Activated T-cell treated with anti-CD3 and anti-CD28 coated beads for 48 hours (primary cell): ENCODE measurements around the gene ADK.
"Not testable (repeated sequence)": the region's sequence is repeated elsewhere in the genome, so short reads cannot be mapped to it uniquely, and the experiment has no call there.

Source experiments
- DNase-seq: peaks from one replicate; pipeline ENCODE4 v3.0.0-alpha.2; 2020; ENCODE audit warnings: low read depth

The ADK gene

GRCh38 chr10:74305730-74306129 is 154.7 kb downstream of the ADK start:
- no peak for DNase-seq

DNA sequence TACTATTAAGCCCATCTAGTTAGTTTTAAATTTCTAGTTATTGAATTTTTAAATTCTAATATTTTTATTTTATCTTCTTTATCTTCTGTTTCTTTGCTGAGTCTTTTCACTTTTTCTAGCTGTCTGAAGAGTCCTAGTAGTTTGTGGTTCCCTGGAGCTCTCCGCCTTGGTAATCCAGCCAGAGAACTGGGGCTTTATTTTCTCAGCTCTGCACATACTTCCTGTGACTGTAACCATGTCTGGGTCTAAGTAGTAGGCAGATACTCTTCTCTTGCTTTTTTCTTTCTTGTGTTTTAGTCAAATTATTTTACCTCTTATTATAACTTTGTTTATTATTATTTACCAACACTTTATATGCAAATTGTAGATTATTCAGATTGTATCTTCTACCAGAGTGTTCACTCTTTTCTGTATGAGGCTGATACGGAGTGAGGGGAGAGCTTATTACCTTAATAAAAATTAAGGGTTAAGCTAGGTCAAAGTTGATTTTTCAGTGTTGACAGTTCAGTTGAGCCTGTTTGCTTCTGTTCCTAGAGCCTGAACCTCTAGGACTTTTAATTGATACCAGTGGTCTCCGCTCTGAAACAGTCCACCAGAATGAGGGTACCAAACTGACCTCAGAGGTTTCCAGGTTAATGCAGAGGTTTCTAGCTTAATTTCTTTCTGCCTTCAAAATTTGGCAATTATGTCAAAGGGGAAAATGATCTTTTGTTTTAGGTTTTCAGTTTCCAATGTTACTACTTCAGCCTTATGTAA is 155.4 kb downstream of the ADK start:
- no peak for DNase-seq

- DNase-seq = no peak
Measured at GRCh38 chr10:74307061-74307651, 156.1 kb downstream of the ADK start.

DNA sequence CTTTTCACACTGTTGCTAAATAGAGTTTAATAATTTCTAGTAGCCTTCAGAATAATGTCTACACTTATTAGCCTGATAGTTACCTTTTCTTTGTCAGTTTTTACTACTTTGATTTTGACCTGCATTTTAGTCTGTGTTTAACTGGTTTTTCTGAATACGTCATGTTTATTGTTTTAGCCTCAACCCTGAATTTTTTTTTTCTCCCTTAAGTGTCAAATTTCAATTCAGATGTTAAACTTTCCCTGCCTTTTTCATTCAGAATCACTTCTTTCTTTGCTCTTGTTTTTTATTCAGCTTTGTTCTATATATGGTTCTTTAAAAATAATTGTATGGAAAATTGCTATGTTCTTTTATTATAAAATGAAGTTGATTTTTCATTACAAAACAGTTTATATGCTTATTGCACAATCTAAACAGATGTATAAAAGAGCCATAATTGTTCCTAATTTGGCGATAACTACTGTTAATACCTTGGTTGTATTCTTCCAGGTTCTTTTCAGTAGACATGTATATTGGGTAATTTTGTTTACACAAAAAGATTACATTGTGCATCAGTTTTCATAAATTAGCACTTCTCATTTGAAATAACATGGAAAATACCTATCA is 159.7 kb downstream of the ADK start:
- no peak for DNase-seq

DNA sequence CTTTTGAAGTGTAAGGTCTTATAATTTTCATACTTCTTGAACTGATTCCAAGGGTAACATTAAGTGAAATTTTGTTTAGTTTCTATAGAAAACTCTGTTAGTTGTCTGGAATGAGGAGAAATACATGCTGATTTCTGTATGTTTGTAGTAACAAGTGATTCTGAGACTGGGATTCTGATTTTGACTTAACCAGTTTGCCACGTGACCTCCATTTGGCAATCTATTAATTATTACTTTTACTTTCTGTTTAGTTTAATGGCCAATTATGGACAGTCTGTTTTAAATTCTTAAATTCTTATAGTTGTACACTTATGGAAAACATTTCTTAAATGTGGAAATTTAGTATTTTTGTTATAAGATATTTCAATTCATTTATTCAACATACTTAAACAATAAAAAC is 163.1 kb downstream of the ADK start:
- no peak for DNase-seq

GRCh38 chr10:74320026-74320425 is 169.0 kb downstream of the ADK start:
- DNase-seq = no peak

DNA sequence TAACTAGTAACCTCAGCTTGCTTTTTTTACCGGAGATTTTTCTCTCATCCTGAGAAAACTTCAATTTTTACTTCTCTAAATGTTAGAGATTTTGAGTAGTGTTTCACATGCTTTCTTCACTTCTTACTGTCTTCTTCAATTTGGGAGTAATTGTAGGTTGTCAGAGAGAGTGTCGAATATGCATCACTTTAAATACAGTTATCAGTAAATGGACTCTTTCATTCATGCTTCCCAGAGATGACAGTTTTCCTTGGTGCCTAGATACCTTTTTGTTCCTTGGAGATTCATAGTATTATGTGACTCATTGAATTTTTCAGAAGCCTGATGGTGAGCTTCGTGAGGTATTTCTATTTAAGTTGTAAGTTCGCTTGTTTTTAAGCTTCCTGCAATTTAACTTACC is 169.7 kb downstream of the ADK start:
- DNase-seq = no peak

DNA sequence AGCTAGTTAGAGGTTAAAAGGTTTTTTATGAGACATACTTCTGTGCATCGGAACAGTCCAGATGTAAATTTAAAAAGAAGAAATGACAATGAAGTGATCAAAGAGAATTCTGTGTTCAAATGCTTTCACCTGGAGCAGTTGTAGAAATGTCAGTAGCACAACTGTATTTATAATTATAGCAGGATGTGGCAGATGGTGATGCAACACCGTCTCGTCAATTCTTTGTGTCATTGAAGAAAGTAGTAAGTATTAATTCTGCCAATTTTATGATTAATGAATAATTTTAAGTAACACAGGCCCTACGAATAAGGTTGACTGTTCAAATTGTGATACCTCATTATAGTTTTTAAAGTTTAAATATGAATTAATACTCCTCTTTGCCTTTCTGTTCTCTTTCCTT is 171.1 kb downstream of the ADK start:
- DNase-seq = no peak

DNA sequence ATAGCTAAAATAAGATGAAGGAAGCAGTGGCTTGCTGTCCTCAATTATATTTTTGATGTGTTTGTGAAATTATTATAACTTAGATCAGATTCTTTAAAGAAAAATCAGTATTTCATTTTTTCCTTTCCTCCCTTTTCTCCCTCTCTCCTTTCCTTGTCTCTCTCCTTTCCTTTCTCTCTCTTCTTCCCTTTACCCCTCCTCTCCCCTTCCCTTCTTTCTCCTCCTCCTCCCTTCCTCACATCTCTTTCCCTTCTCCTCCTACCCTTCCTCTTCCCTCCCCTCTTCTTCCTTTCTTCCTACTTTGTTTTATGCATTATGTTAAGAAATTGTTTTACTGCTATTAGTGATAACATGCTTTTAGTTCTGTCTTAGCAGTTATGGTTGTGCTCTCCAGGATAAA is 171.5 kb downstream of the ADK start:
- no peak for DNase-seq

- no peak for DNase-seq
Measured at GRCh38 chr10:74328388-74328787, 177.4 kb downstream of the ADK start.

GRCh38 chr10:74329873-74330272 is 178.9 kb downstream of the ADK start:
- no peak for DNase-seq

DNA sequence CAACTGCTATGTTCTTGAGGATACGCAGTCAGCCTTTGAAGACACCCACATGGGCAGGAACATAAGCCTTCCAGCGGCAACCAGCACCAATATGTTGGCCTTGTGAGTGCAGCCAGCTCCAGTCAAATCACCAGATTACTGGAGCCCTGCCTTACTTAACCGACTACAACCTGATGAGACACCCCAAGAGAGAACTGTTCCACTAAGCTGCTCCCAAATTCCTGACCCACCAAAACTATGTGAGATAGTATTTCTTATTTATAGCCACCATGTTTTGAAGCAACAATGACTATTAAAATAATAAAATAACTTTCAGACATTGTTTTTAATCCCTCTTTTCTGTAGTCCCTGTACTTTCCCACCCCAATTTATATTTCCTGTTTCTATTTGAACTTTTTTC is 179.6 kb downstream of the ADK start:
- DNase-seq = no peak

DNA sequence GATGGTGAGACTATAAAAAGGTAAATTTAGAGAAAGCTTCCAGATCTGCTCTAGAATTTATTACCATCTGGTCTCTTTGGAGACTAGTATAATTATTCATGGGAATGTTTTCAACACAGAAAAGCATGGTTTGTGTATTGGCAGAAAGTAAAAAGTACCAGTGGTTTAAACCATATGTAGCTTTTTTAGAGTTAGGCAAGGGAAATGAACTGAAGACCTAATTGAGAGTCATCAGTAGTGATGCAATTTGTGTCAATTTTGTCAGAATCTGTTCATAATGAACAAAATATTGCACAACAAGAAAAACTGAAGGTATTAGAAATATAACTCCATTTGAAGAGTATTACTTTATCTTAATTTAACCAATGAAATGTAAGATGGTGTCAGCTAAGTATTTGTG is 181.4 kb downstream of the ADK start:
- no peak for DNase-seq

- no peak for DNase-seq
Measured at GRCh38 chr10:74333174-74333573, 182.2 kb downstream of the ADK start.

DNA sequence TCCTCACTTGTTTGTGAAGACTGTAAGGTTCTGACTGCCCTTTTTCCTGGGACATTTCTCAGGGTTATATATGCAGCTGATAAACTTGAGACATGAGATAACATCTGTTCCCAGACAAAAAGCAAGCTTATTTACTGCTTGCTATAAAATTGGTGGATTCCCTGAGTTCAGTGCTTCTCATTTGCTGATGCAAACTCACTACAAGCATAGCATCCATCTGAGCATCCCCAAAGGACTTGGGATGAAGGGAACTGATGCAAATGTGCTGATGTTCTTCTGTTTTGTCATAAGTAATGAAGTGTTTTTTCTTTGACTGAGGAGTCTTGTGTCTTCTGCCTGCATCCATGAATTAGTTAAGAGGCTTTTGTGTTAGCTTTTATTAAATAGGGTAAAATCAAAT is 183.2 kb downstream of the ADK start:
- no peak for DNase-seq

DNA sequence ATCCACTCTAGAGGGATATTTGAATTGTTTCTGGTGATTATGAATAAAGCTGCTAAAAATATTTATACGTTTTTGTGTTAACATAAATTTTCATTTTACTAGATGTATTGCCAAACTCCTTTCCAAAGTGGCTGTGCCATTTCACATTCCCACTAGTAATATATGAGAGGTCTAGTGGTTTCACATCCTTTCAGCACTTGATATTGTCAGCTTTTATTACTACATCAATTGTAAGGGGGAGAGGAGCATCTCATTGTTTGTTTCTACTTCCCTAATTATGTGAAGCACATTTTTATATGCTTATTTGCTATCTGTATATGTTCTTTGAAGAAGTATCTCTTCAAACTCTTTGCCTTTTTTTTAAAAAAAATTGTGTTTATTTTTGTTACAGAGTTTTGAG is 184.5 kb downstream of the ADK start:
- no peak for DNase-seq

- no peak for DNase-seq
Measured at GRCh38 chr10:74337330-74338016, 186.5 kb downstream of the ADK start.

DNA sequence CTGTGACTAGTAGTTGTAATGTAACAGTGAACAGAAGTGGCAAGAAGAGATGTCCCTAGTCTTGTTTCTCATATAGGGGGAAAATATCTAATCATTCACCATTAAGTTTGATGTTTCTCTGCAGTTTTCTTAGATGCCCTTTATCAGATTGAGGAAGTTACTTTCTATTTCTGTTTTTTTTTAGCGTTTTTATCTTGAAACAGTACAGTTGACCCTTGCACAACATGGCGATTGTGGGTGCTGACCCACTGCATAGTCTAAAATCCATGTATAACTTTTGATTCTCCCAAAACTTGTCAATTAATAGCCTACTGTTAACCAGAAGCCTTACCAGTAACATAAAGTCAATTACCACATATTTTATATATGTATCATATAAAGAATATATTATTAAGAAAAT is 192.0 kb downstream of the ADK start:
- no peak for DNase-seq

GRCh38 chr10:74343804-74344203 is 192.8 kb downstream of the ADK start:
- DNase-seq = no peak

GRCh38 chr10:74344306-74344705 is 193.3 kb downstream of the ADK start:
- DNase-seq = no peak

DNA sequence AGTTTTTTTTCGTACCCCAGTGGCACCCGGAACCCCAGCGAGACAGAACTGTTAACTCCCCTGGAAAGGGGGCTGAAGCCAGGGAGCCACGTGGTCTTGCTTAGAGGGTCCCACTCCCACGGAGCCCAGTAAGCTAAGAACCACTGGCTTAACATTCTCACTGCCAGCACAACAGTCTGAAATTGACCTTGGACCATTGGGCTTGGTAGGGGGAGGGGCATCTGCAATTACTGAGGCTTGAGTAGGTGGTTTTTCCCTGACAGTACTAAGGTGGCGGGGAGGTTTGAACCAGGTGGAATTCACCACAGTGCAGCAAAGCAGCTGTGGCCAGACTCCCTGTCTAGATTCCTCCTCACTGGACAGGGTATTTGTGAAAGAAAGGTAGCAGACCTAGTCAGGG is 196.5 kb downstream of the ADK start:
- no peak for DNase-seq

GRCh38 chr10:74353021-74353420 is 202.0 kb downstream of the ADK start:
- DNase-seq = not testable (repeated sequence)

- DNase-seq = no peak
Measured at GRCh38 chr10:74361678-74362077, 210.7 kb downstream of the ADK start.
